ENCODE data around the gene CPEB4.

Gene CPEB4

DNA sequence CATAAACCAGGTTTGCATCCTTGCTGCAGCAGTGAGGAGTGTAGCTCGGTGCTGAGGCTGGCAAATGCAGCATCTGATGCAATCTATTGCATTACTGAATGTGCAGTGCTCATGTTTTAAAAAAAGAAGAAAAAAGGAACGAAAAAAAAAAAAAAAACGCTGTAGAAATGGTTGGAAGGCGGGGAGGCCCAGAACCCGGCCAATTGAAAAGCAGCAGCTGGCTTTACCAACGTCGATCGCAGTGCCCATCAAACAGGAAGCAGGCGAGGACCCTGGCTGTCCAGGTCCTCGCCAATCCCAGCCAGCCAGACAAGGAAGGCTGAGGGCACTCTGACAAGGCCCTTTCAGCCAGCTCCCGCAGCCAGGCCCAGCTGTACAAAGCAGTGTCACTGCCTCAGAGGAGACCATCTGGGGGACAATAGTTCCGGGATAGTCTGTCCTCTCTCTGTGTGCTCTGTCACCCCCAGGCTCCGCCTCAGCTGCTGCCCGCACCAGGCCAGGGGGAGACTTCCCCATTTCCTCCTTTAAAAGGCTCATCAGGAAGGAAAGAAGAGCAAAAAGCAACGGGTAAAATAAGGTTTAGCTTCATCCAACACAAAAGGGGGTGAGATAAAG, 21.8 kb upstream of the CPEB4 start:
- H2AFZ ChIP-seq (ENCODE audit: low read depth, low read length): no peak overlapping the region
- no peaks in the 10 kb centered on the region for H3K36me3 ChIP-seq (replicated peaks; ENCODE audit: low read depth, low read length)
- TF ChIP-seq, protein P1, sequence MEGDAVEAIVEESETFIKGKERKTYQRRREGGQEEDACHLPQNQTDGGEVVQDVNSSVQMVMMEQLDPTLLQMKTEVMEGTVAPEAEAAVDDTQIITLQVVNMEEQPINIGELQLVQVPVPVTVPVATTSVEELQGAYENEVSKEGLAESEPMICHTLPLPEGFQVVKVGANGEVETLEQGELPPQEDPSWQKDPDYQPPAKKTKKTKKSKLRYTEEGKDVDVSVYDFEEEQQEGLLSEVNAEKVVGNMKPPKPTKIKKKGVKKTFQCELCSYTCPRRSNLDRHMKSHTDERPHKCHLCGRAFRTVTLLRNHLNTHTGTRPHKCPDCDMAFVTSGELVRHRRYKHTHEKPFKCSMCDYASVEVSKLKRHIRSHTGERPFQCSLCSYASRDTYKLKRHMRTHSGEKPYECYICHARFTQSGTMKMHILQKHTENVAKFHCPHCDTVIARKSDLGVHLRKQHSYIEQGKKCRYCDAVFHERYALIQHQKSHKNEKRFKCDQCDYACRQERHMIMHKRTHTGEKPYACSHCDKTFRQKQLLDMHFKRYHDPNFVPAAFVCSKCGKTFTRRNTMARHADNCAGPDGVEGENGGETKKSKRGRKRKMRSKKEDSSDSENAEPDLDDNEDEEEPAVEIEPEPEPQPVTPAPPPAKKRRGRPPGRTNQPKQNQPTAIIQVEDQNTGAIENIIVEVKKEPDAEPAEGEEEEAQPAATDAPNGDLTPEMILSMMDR (IDR thresholded peaks at IDR 0.05; ENCODE audit: low read depth, low read length): no peak
- TF ChIP-seq EZH2phosphoT487 (IDR thresholded peaks at IDR 0.05; ENCODE audit: low read depth): no peak
- no peaks in the 10 kb centered on the region for H3K4me1 ChIP-seq (ENCODE audit: low read length)
- no peak overlapping the region for H3K27ac ChIP-seq (ENCODE audit: low read length)
- no peak overlapping the region for H3K4me2 ChIP-seq (ENCODE audit: low read length)
- H3K27me3 ChIP-seq (ENCODE audit: low read depth, low read length): no peaks in the 10 kb centered on the region
- H3K9me3 ChIP-seq (ENCODE audit: insufficient read depth, low read length): no peaks in the 10 kb centered on the region
- H4K20me1 ChIP-seq (ENCODE audit: insufficient read depth, low read length): no peaks in the 10 kb centered on the region
- H3K9ac ChIP-seq (ENCODE audit: low read length): no peak overlapping the region
- no peaks in the 10 kb centered on the region for H3K79me2 ChIP-seq (ENCODE audit: low read length)
- no peak overlapping the region for H3K4me3 ChIP-seq (ENCODE audit: low read length)

GRCh38 chr5:173866858-173867679, 21.1 kb upstream of the CPEB4 start:
- Histone ChIP-seq H3K27me3 (ENCODE audit: low read depth, low read length) (no peaks in the 10 kb centered on the region), H3K4me2 (ENCODE audit: low read length) (no peak overlapping the region), H4K20me1 (ENCODE audit: insufficient read depth, low read length) (no peaks in the 10 kb centered on the region), H3K36me3 (replicated peaks; ENCODE audit: low read depth, low read length) (no peaks in the 10 kb centered on the region), H3K27ac (ENCODE audit: low read length) (no peak overlapping the region), H3K4me3 (ENCODE audit: low read length) (no peak overlapping the region), H3K9me3 (ENCODE audit: insufficient read depth, low read length) (no peaks in the 10 kb centered on the region), H3K9ac (ENCODE audit: low read length) (no peak overlapping the region), H2AFZ (ENCODE audit: low read depth, low read length) (no peak overlapping the region), H3K4me1 (ENCODE audit: low read length) (no peaks in the 10 kb centered on the region), H3K79me2 (ENCODE audit: low read length) (no peaks in the 10 kb centered on the region)
- TF ChIP-seq, protein P1 (IDR thresholded peaks at IDR 0.05; ENCODE audit: low read depth, low read length): no peak
- TF ChIP-seq EZH2phosphoT487 (IDR thresholded peaks at IDR 0.05; ENCODE audit: low read depth): no peak

- no peak overlapping the region; the same call in 1 of the 2 replicates for H2AFZ ChIP-seq (ENCODE audit: low read depth, low read length)
- H3K4me3 ChIP-seq (ENCODE audit: low read length): no peak overlapping the region
- no peak overlapping the region for H3K27ac ChIP-seq (ENCODE audit: low read length)
- H3K4me1 ChIP-seq (ENCODE audit: low read length): no peaks in the 10 kb centered on the region
- no peaks in the 10 kb centered on the region for H3K36me3 ChIP-seq (replicated peaks; ENCODE audit: low read depth, low read length)
- no peaks in the 10 kb centered on the region for H4K20me1 ChIP-seq (ENCODE audit: insufficient read depth, low read length)
- no peaks in the 10 kb centered on the region for H3K27me3 ChIP-seq (ENCODE audit: low read depth, low read length)
- TF ChIP-seq EZH2phosphoT487 (IDR thresholded peaks at IDR 0.05; ENCODE audit: low read depth): no peak
- TF ChIP-seq, protein P1 (IDR thresholded peaks at IDR 0.05; ENCODE audit: low read depth, low read length): no peak
- no peak overlapping the region for H3K4me2 ChIP-seq (ENCODE audit: low read length)
- no peaks in the 10 kb centered on the region for H3K9me3 ChIP-seq (ENCODE audit: insufficient read depth, low read length)
- H3K79me2 ChIP-seq (ENCODE audit: low read length): no peaks in the 10 kb centered on the region
- H3K9ac ChIP-seq (ENCODE audit: low read length): no peak overlapping the region
Observed at GRCh38 chr5:173868096-173868880, 19.9 kb upstream of the CPEB4 start.

DNA sequence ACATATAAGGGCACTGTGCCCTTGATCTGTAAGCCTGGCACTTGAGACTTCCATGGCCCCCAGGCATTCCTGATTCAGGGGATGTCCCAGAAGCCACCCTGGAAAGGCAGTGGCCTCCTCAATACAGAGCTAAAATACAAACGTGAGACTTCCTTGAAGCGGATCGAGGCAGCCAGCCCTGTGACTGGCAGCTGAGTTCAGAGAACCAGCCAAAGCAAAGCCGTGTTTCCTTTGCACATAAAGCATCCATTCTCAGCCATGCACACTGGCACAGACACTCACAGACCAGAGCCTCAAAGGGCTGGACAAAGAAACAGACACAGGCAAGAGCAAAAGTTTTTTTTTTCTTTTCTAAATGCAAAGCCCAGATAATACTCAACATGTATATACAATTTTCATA, 18.8 kb upstream of the CPEB4 start:
- Histone ChIP-seq H3K79me2 (ENCODE audit: low read length) (no peaks in the 10 kb centered on the region), H3K4me3 (ENCODE audit: low read length) (no peak overlapping the region), H3K27me3 (ENCODE audit: low read depth, low read length) (no peaks in the 10 kb centered on the region), H3K27ac (ENCODE audit: low read length) (no peak overlapping the region), H3K9me3 (ENCODE audit: insufficient read depth, low read length) (no peaks in the 10 kb centered on the region), H3K4me2 (ENCODE audit: low read length) (no peak overlapping the region), H3K4me1 (ENCODE audit: low read length) (no peaks in the 10 kb centered on the region), H3K36me3 (replicated peaks; ENCODE audit: low read depth, low read length) (no peaks in the 10 kb centered on the region), H3K9ac (ENCODE audit: low read length) (no peak overlapping the region), H2AFZ (ENCODE audit: low read depth, low read length) (no peak overlapping the region), H4K20me1 (ENCODE audit: insufficient read depth, low read length) (no peaks in the 10 kb centered on the region)
- no peak for TF ChIP-seq EZH2phosphoT487 (IDR thresholded peaks at IDR 0.05; ENCODE audit: low read depth)
- TF ChIP-seq, protein P1 (IDR thresholded peaks at IDR 0.05; ENCODE audit: low read depth, low read length): no peak

All from OCI-LY3 (cell line).